GM12801 (cell line): ENCODE data around the gene DAG1.

Experiments used
- TF ChIP-seq, protein P1 (sequence below): IDR thresholded peaks from one replicate; pipeline ENCODE4 v1.5.1; 2011; ENCODE audit warnings: control low read depth; ENCODE audit not compliant: insufficient read length; ENCODE audit errors: extremely low read depth

DAG1 gene

DNA sequence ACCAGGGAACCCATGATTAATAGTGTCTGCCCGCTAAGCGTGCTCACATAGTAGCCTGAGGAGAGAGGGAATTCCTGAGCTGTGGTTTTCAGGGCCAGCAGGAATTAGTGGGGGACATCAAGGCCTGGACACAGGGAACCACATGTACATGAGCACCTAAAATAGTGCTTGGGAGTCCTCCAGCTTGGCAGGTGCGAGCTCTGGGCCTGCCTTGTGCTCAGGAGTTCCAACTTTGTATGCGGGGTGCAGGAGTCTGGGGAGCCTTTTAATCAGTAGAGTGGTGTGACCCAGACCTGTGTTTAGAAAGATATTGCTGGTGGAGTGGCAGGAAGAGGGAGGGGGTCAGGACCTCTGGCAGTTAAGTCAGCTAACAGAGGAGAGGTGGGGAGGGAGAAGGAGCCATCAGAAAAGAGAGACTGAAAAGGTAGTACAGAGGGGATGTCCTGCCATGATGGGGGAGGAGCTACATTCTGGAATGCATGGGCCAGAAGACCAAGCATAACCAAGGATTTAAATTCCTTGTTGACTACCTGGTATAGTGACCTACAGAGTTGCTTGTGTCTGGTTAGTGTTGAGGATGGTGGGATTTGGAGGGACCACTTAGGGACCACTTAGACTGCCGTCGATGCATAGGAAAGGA is 1.9 kb downstream of the DAG1 start:
- TF ChIP-seq, protein P1, sequence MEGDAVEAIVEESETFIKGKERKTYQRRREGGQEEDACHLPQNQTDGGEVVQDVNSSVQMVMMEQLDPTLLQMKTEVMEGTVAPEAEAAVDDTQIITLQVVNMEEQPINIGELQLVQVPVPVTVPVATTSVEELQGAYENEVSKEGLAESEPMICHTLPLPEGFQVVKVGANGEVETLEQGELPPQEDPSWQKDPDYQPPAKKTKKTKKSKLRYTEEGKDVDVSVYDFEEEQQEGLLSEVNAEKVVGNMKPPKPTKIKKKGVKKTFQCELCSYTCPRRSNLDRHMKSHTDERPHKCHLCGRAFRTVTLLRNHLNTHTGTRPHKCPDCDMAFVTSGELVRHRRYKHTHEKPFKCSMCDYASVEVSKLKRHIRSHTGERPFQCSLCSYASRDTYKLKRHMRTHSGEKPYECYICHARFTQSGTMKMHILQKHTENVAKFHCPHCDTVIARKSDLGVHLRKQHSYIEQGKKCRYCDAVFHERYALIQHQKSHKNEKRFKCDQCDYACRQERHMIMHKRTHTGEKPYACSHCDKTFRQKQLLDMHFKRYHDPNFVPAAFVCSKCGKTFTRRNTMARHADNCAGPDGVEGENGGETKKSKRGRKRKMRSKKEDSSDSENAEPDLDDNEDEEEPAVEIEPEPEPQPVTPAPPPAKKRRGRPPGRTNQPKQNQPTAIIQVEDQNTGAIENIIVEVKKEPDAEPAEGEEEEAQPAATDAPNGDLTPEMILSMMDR, result no peak

DNA sequence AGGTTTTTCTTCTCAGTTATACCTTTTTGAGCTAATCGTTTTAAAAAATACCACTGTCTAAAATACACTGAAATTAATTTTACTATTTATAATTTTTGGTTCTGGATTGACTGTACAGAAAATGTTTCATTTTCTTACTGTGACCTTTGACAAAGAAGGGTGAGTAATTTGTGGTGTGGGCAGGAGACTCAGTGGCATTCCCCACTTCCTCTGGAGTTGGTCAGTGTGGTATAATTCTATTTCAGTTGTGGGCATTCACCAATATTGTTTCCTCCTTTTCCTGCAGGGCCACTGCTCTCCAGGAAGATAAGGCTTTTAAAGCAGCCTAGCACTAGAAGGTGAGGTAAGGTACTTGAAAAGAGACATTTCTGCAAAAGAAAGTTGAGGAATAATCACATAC is 6.5 kb downstream of the DAG1 start:
- TF ChIP-seq, protein P1, result no peak

DNA sequence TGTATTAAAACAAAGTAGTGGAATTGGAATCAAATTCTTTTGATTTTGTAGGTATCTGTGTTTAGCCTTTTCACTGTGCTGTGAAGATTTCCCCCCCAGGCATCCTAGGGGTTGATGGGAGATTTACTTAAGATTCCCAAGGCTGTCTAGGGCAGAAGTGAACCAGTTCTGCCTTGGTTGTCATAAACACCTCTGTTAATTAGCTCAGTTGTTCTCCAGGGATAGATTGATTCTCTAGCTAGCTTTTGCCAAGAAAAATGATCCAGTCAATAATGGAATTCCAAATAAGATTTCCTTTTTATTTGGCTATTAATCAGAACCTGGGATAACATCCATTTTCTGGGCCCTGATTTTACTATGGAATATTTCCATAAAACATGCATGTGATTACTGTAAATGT is 12.7 kb downstream of the DAG1 start:
- TF ChIP-seq, protein P1, result no peak

DNA sequence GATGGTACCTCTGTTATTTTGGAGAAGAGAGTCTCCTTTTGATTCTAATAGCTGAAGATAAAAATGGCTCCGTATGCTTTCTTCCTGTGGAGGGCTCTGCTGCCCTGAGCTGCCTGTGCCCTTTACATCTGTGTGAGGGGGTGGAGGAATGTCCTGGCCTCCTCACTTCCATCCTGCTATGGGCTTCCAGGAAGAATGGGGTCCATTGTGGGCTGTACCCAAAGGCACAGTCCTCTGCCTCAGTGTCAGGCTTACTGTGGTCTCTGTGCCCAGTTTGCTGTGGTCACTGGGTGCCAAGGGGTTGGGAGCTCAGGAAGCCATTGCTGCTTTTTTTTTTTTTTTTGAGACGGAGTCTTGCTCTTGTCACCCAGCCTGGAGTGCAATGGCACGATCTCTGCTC is 14.4 kb downstream of the DAG1 start:
- TF ChIP-seq, protein P1, result no peak

DNA sequence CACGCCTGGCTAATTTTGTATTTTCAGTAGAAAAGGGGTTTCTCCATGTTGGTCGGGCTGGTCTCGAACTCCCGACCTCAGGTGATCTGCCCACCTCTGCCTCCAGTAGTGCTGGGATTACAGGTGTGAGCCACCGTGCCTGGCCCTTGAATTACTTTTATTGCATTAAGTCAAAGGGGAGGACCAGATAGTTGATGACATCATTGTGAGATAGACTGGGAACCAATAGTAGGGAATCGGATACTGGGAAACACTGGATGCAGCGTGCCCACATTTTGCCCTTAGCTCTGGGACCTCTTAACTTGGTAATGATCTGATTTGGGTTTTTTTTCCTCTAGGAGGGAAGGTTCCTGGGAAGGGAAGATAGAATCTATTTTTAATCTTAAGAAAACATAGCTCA is 19.2 kb downstream of the DAG1 start:
- TF ChIP-seq, protein P1, result no peak

DNA sequence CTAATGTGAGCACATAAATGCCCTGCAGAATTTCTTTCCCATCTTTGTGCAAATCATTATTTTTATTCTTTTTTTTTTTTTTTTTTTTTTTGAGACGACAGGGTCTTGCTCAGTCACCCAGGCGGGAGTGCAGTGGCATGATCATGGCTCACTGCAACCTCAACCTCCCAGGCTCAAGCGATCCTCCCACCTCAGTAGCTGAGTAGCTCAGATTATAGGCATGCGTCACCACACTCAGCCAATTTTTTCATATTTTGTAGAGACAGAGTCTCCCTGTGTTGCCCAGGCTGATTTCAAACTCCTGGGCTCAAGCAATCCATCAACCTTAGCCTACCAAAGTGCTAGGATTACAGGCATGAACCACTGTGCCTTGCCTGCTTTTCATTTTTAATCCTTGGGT is 22.9 kb downstream of the DAG1 start:
- TF ChIP-seq, protein P1, result no peak

DNA sequence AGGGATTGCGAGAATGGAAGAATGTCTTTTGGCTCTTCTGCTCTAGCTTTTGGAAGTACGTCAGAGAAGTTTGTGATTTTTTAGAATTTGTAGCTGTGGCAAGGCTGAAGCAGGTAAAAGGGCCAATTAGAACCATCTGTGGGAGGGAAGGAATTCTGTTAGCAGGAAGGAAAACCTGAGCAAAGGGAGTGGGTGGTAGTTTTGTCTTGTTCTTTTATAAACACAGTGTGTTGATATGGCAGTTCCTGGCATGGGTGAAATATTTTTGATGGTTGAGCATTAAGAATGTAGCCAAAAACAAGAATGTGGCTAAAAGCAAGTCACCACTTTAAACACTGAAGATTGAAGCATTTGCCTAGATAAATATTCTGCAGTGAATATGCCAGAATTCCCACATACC is 23.8 kb downstream of the DAG1 start:
- TF ChIP-seq, protein P1, result no peak
